ENCODE results near the gene HSD17B8. TPM values are rescaled to one million over a fixed set of nuclear protein-coding genes. Genes with fewer than 3 reads are reported as not detected.

Gene HSD17B8
- total RNA-seq, 1 donor from 2014 or later = 3.5 TPM

DNA sequence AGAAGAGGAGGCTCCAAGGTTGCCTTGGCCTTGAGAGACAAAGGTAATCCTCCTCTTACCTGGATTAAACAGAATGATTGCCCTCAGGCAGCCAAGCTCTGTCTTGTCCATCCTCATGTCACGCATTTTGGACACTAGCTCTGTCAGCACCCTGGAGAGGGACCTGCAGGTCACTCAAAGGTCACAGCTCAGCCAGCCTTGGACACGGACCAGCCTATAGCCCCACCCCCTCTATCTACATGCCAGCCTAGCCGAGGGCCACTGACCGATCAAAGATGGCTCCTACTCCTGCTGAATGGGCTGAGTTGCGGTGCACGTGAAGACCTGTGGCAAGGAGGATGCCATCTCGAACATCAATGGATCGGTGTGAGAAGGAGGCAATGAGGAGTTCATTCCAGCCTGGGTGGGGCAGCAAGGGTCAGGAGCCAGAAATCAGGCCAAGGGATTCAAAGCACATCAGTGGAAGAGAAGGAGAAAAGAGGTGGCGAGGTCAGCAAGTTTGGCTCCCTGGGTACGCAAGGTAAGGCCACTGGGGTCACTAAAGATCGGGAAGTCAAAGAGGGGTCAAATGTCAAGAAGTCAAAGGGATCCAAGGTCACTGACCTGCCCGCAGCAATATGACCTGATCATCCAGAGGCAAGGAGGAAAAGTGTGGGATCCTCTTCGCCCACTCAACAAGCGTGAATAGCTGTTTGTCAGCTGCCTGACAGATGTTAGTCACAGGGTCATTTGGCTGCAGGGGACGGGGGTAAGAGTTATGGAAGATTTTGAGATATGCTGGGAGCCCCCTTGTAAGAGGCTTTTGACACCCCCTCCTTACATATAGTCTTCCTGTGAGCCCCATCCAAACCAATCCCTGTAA lies 8.9 kb upstream of the HSD17B8 start:
- no peak overlapping the region for H3K4me3 Mint-ChIP-seq (ENCODE audit: unreplicated experiment)
- no peaks in the 10 kb centered on the region for H3K27me3 Mint-ChIP-seq (ENCODE audit: unreplicated experiment)
- no peaks in the 10 kb centered on the region for H3K9me3 Mint-ChIP-seq (ENCODE audit: unreplicated experiment)
- H3K27ac Mint-ChIP-seq (ENCODE audit: unreplicated experiment) = no peak overlapping the region
- peaks cover 51% of the 10 kb centered on the region for H3K4me1 Mint-ChIP-seq (ENCODE audit: unreplicated experiment)
- peaks cover 29% of the 10 kb centered on the region for H3K36me3 Mint-ChIP-seq (ENCODE audit: unreplicated experiment)
- TF ChIP-seq, protein P1, sequence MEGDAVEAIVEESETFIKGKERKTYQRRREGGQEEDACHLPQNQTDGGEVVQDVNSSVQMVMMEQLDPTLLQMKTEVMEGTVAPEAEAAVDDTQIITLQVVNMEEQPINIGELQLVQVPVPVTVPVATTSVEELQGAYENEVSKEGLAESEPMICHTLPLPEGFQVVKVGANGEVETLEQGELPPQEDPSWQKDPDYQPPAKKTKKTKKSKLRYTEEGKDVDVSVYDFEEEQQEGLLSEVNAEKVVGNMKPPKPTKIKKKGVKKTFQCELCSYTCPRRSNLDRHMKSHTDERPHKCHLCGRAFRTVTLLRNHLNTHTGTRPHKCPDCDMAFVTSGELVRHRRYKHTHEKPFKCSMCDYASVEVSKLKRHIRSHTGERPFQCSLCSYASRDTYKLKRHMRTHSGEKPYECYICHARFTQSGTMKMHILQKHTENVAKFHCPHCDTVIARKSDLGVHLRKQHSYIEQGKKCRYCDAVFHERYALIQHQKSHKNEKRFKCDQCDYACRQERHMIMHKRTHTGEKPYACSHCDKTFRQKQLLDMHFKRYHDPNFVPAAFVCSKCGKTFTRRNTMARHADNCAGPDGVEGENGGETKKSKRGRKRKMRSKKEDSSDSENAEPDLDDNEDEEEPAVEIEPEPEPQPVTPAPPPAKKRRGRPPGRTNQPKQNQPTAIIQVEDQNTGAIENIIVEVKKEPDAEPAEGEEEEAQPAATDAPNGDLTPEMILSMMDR (IDR thresholded peaks at IDR 0.05) = no peak
- DNase-seq (ENCODE audit: extremely low spot score, unreplicated experiment) = no peak

DNA sequence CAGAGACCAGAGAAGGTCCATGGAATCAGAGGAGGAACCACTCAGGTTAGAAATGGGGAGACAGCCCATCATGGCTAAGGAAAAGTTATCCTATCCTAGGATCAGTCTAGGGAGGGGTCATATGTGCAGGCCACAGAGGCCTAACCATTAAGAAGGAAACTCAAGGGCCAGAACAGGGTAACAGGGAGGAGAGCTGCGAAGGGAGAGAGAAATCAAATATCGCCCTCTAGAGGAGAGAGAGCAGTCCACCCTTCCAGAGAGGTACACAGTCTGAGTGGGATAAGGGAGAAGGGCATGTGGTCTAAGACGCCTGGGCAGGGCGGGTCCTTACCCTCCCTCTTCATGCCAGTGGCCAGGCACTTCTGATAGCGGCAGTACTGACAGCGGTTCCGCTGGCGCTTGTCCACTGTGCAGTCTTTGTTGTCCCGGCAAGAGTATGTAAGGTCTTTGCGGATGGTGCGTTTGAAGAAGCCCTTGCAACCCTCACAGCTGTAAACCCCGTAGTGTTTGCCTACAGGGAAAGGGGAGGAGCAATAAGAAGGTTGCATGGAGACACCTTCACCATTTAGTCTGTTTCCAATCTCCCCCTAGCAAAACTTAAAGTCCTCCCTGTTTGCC lies 6.9 kb upstream of the HSD17B8 start:
- TF ChIP-seq, protein P1 (IDR thresholded peaks at IDR 0.05) = peak; percentile 80
- peak overlapping the region; percentile 56 for H3K4me3 Mint-ChIP-seq (ENCODE audit: unreplicated experiment)
- DNase-seq (ENCODE audit: extremely low spot score, unreplicated experiment) = no peak
- H3K27me3 Mint-ChIP-seq (ENCODE audit: unreplicated experiment) = no peaks in the 10 kb centered on the region
- H3K4me1 Mint-ChIP-seq (ENCODE audit: unreplicated experiment) = peaks cover 51% of the 10 kb centered on the region
- no peaks in the 10 kb centered on the region for H3K9me3 Mint-ChIP-seq (ENCODE audit: unreplicated experiment)
- peak overlapping the region; percentile 67 for H3K27ac Mint-ChIP-seq (ENCODE audit: unreplicated experiment)
- peaks cover 43% of the 10 kb centered on the region for H3K36me3 Mint-ChIP-seq (ENCODE audit: unreplicated experiment)

DNA sequence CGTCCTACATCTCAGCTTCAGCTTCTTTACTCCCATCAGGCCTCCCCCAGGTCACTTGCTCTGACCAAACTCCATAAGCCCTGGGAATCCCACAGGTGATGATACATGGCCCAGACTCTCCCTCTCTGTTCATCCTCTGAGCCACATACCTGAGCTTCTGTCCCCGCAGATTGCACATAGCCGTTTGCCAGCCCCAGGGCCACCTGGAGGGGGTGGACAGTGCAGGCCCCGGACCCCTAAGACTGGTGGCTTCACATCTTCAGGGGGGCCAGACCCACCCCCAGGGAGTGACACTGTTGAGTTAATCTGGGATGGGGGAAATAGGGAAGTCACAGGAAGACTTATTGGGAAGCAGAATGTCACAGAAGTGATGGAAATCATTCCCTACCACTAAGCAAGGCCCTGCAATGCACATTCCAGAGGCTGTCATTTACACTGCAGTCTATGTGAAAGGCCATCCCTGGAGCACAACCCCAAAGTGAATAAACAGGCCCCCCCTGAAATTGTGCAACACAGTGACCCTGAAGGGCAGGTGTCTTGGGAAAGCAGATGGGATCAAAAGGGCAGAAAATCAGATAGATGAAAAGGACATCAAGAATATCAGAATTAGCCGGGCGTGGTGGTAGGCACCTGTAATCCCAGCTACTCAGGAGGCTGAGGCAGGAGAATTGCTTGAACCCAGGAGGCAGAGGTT lies 6.1 kb upstream of the HSD17B8 start:
- TF ChIP-seq, protein P1 (IDR thresholded peaks at IDR 0.05) = no peak
- DNase-seq (ENCODE audit: extremely low spot score, unreplicated experiment) = no peak
- H3K9me3 Mint-ChIP-seq (ENCODE audit: unreplicated experiment) = no peaks in the 10 kb centered on the region
- peak overlapping the region; percentile 83 for H3K27ac Mint-ChIP-seq (ENCODE audit: unreplicated experiment)
- H3K36me3 Mint-ChIP-seq (ENCODE audit: unreplicated experiment) = peaks cover 50% of the 10 kb centered on the region
- H3K27me3 Mint-ChIP-seq (ENCODE audit: unreplicated experiment) = no peaks in the 10 kb centered on the region
- H3K4me3 Mint-ChIP-seq (ENCODE audit: unreplicated experiment) = peak overlapping the region; percentile 98
- H3K4me1 Mint-ChIP-seq (ENCODE audit: unreplicated experiment) = peaks cover 54% of the 10 kb centered on the region

DNA sequence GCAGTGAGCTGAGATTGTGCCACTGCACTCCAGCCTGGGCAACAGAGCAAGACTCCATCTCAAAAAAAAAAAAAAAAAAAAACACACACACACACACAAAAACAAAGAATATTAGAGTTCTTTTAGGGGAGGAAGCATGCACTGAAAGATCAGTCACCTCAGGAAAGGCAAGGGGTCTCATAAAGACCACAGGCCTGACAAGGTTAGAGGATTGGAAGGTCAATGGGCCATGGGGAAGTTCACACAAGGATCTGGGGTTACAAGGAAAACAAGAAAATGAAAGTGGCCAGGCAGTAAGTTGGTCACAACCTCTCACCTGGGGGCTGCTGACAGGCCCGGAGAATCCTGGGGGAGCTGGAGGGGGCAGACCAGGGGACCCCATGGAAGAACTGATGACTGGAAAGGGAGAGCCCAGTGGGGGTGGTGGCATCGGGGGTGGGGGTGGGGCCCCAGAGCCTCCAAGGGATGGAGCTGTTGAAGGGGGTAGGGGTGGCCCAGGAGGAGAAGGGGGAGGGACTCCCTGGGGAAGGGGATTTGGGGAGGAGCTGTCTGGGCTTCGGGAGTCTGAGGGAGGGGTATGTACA lies 5.5 kb upstream of the HSD17B8 start:
- H3K4me1 Mint-ChIP-seq (ENCODE audit: unreplicated experiment) = peaks cover 54% of the 10 kb centered on the region
- no peaks in the 10 kb centered on the region for H3K27me3 Mint-ChIP-seq (ENCODE audit: unreplicated experiment)
- H3K9me3 Mint-ChIP-seq (ENCODE audit: unreplicated experiment) = no peaks in the 10 kb centered on the region
- peak overlapping the region; percentile 83 for H3K27ac Mint-ChIP-seq (ENCODE audit: unreplicated experiment)
- H3K4me3 Mint-ChIP-seq (ENCODE audit: unreplicated experiment) = peak overlapping the region; percentile 98
- H3K36me3 Mint-ChIP-seq (ENCODE audit: unreplicated experiment) = peaks cover 54% of the 10 kb centered on the region
- TF ChIP-seq, protein P1 (IDR thresholded peaks at IDR 0.05) = no peak
- no peak for DNase-seq (ENCODE audit: extremely low spot score, unreplicated experiment)
